IPS-15b (cell line): ENCODE measurements around the gene SELENOV.
A peak's percentile ranks its signal among the peaks of the same experiment; 100 is the strongest.

Source experiments
- H3K27me3 ChIP-seq: one replicate; pipeline ENCODE4 v1.6.1; 2013; ENCODE audit warnings: low read length; ENCODE audit not compliant: control insufficient read depth, insufficient read depth
- H3K36me3 ChIP-seq: one replicate; pipeline ENCODE4 v1.6.1; 2013; ENCODE audit warnings: low read length; ENCODE audit not compliant: control insufficient read depth, insufficient read depth
- H3K4me1 ChIP-seq: one replicate; pipeline ENCODE4 v1.6.1; 2013; ENCODE audit warnings: mild to moderate bottlenecking, low read length; ENCODE audit not compliant: control insufficient read depth, insufficient read depth
- H3K4me3 ChIP-seq: one replicate; pipeline ENCODE4 v1.5.1; 2013; ENCODE audit warnings: low read depth, low read length
- H3K9ac ChIP-seq: one replicate; pipeline ENCODE4 v1.6.1; 2013; ENCODE audit warnings: low read depth, mild to moderate bottlenecking, low read length
- H3K9me3 ChIP-seq: one replicate; pipeline ENCODE4 v1.6.1; 2013; ENCODE audit warnings: mild to moderate bottlenecking, low read length; ENCODE audit not compliant: control insufficient read depth, insufficient read depth

SELENOV gene

GRCh38 chr19:39497701-39497995, 17.3 kb upstream of the SELENOV start:
- Histone ChIP-seq H3K27me3 (peaks cover 44% of the 10 kb centered on the region), H3K4me3 (peak overlapping the region; percentile 49), H3K36me3 (no peaks in the 10 kb centered on the region), H3K9ac (no peak overlapping the region), H3K9me3 (no peaks in the 10 kb centered on the region), H3K4me1 (peaks cover 3% of the 10 kb centered on the region)

GRCh38 chr19:39497996-39498797, 16.7 kb upstream of the SELENOV start:
- peaks cover 3% of the 10 kb centered on the region for H3K4me1 ChIP-seq
- H3K4me3 ChIP-seq = peak overlapping the region; percentile 49
- H3K27me3 ChIP-seq = peaks cover 48% of the 10 kb centered on the region
- no peak overlapping the region for H3K9ac ChIP-seq
- H3K9me3 ChIP-seq = no peaks in the 10 kb centered on the region
- H3K36me3 ChIP-seq = no peaks in the 10 kb centered on the region

- H3K9ac ChIP-seq = no peak within 1 kb of the TSS
- peaks cover 3% of the 10 kb centered on the region for H3K4me1 ChIP-seq
- H3K36me3 ChIP-seq = no peaks in the 10 kb centered on the region
- H3K4me3 ChIP-seq = peak within 1 kb of the TSS; percentile 49
- no peaks in the 10 kb centered on the region for H3K9me3 ChIP-seq
- peaks cover 56% of the 10 kb centered on the region for H3K27me3 ChIP-seq
These were observed 15.9 kb upstream of the SELENOV start, which contains the start of gene DLL3 for GRCh38 chr19:39498798-39499642. DLL3 (plus strand) TSS chr19:39498947; CDS start chr19:39498975, 28 bp downstream.

- peaks cover 65% of the 10 kb centered on the region for H3K27me3 ChIP-seq
- H3K4me1 ChIP-seq = peaks cover 3% of the 10 kb centered on the region
- H3K4me3 ChIP-seq = no peak overlapping the region
- no peaks in the 10 kb centered on the region for H3K36me3 ChIP-seq
- H3K9me3 ChIP-seq = no peaks in the 10 kb centered on the region
- no peak overlapping the region for H3K9ac ChIP-seq
These were observed 15.0 kb upstream of the SELENOV start for GRCh38 chr19:39499932-39500331.

- H3K4me1 ChIP-seq = peaks cover 3% of the 10 kb centered on the region
- H3K36me3 ChIP-seq = no peaks in the 10 kb centered on the region
- no peak overlapping the region for H3K9ac ChIP-seq
- H3K9me3 ChIP-seq = no peaks in the 10 kb centered on the region
- no peak overlapping the region for H3K4me3 ChIP-seq
- peaks cover 72% of the 10 kb centered on the region for H3K27me3 ChIP-seq
These were observed 14.4 kb upstream of the SELENOV start for GRCh38 chr19:39500543-39500942.

- Histone ChIP-seq H3K4me1 (peaks cover 3% of the 10 kb centered on the region), H3K36me3 (no peaks in the 10 kb centered on the region), H3K4me3 (no peak overlapping the region), H3K9ac (no peak overlapping the region), H3K27me3 (peaks cover 80% of the 10 kb centered on the region), H3K9me3 (no peaks in the 10 kb centered on the region)
These were observed 13.6 kb upstream of the SELENOV start for GRCh38 chr19:39501340-39501739.

GRCh38 chr19:39502640-39503417, 12.1 kb upstream of the SELENOV start:
- Histone ChIP-seq H3K9me3 (no peaks in the 10 kb centered on the region), H3K36me3 (no peaks in the 10 kb centered on the region), H3K27me3 (peaks cover 93% of the 10 kb centered on the region), H3K4me1 (no peaks in the 10 kb centered on the region), H3K4me3 (peak overlapping the region; percentile 22), H3K9ac (no peak overlapping the region)

- H3K4me1 ChIP-seq = no peaks in the 10 kb centered on the region
- H3K36me3 ChIP-seq = no peaks in the 10 kb centered on the region
- H3K4me3 ChIP-seq = peak overlapping the region; percentile 6
- no peak overlapping the region for H3K9ac ChIP-seq
- peaks cover 75% of the 10 kb centered on the region for H3K27me3 ChIP-seq
- no peaks in the 10 kb centered on the region for H3K9me3 ChIP-seq
These were observed 8.4 kb upstream of the SELENOV start for GRCh38 chr19:39506598-39506943.

- peak overlapping the region; percentile 78 for H3K4me3 ChIP-seq
- H3K36me3 ChIP-seq = no peaks in the 10 kb centered on the region
- H3K9ac ChIP-seq = peak overlapping the region; percentile 24
- H3K27me3 ChIP-seq = peaks cover 70% of the 10 kb centered on the region
- H3K9me3 ChIP-seq = no peaks in the 10 kb centered on the region
- H3K4me1 ChIP-seq = no peaks in the 10 kb centered on the region
These were observed 7.8 kb upstream of the SELENOV start for GRCh38 chr19:39506944-39507714.

GRCh38 chr19:39507715-39508364, 7.1 kb upstream of the SELENOV start:
- Histone ChIP-seq H3K9ac (peak overlapping the region; percentile 24), H3K4me3 (peak overlapping the region; percentile 78), H3K27me3 (peaks cover 66% of the 10 kb centered on the region), H3K9me3 (no peaks in the 10 kb centered on the region), H3K36me3 (no peaks in the 10 kb centered on the region), H3K4me1 (no peaks in the 10 kb centered on the region)

- H3K4me3 ChIP-seq = no peak overlapping the region
- no peaks in the 10 kb centered on the region for H3K36me3 ChIP-seq
- H3K9me3 ChIP-seq = no peaks in the 10 kb centered on the region
- no peaks in the 10 kb centered on the region for H3K4me1 ChIP-seq
- H3K27me3 ChIP-seq = peaks cover 59% of the 10 kb centered on the region
- no peak overlapping the region for H3K9ac ChIP-seq
These were observed 6.3 kb upstream of the SELENOV start for GRCh38 chr19:39508629-39509028.
